ENCODE results near the gene DEGS1.

The DEGS1 gene

GRCh38 chr1:224185208-224185607 lies 2.2 kb downstream of the DEGS1 start:
- no peak overlapping the region for H2AFZ ChIP-seq (ENCODE audit: low read length)
- 0 out of 2 replicates have a peak, but pooled peaks cover 2% of the 10 kb centered on the region for H3K36me3 ChIP-seq (replicated peaks; ENCODE audit: insufficient read depth, low read length)
- no peaks in the 10 kb centered on the region for H3K9me3 ChIP-seq (replicated peaks; ENCODE audit: insufficient read depth, low read length)
- peaks cover 25% of the 10 kb centered on the region for H3F3A ChIP-seq (ENCODE audit: insufficient read depth, low read length)
- peaks cover 67% of the 10 kb centered on the region for H3K79me2 ChIP-seq (ENCODE audit: low read length)
- DNase-seq, result no peak
- peaks cover 5% of the 10 kb centered on the region; the same call in 1 of the 2 replicates for H4K20me1 ChIP-seq (ENCODE audit: insufficient read depth, low read length)
- H3K9ac ChIP-seq (ENCODE audit: low read length), result no peak overlapping the region
- peaks cover 6% of the 10 kb centered on the region; the same call in 1 of the 2 replicates for H3K4me1 ChIP-seq (ENCODE audit: low read length)
- no peak overlapping the region for H3K4me2 ChIP-seq (ENCODE audit: low read depth, low read length)
- no peaks in the 10 kb centered on the region for H3K9me2 ChIP-seq (replicated peaks; ENCODE audit: insufficient read depth, low read length)
- no peak overlapping the region for H3K4me3 ChIP-seq (ENCODE audit: low read length)
- no peak overlapping the region for H3K27ac ChIP-seq (ENCODE audit: low read length)
- TF ChIP-seq, protein P1, sequence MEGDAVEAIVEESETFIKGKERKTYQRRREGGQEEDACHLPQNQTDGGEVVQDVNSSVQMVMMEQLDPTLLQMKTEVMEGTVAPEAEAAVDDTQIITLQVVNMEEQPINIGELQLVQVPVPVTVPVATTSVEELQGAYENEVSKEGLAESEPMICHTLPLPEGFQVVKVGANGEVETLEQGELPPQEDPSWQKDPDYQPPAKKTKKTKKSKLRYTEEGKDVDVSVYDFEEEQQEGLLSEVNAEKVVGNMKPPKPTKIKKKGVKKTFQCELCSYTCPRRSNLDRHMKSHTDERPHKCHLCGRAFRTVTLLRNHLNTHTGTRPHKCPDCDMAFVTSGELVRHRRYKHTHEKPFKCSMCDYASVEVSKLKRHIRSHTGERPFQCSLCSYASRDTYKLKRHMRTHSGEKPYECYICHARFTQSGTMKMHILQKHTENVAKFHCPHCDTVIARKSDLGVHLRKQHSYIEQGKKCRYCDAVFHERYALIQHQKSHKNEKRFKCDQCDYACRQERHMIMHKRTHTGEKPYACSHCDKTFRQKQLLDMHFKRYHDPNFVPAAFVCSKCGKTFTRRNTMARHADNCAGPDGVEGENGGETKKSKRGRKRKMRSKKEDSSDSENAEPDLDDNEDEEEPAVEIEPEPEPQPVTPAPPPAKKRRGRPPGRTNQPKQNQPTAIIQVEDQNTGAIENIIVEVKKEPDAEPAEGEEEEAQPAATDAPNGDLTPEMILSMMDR (IDR thresholded peaks at IDR 0.05; ENCODE audit: low read length), result no peak
- no peak for TF ChIP-seq EZH2 (optimal IDR thresholded peaks at IDR 0.05; ENCODE audit: low read depth, low read length)
- TF ChIP-seq EZH2phosphoT487 (IDR thresholded peaks at IDR 0.05; ENCODE audit: low read length), result no peak
- H3K27me3 ChIP-seq (replicated peaks; ENCODE audit: insufficient read depth, low read length), result no peaks in the 10 kb centered on the region

DNA sequence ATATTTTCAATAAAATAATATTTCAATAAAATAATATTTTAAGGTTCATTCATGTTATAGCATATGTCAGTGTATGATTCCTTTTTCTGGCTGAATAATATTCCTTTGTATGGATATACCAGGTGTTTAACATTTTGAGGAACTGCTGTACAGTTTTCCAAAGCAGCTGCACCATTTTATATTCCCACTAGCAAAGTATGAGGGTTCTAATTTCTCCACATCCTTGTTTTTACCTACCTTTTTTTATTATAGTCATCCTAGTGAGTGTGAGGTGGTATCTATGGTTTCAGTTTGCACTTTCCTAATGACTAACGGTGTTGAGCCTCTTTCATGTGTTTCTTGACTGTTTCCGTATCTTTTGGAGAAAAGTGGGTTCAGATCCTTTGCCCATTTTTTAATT lies 5.2 kb downstream of the DEGS1 start:
- Histone ChIP-seq H3K9ac (ENCODE audit: low read length) (no peak overlapping the region), H2AFZ (ENCODE audit: low read length) (no peak overlapping the region), H3K9me2 (replicated peaks; ENCODE audit: insufficient read depth, low read length) (no peaks in the 10 kb centered on the region), H3K4me2 (ENCODE audit: low read depth, low read length) (no peak overlapping the region), H4K20me1 (ENCODE audit: insufficient read depth, low read length) (peaks cover 5% of the 10 kb centered on the region; the same call in 1 of the 2 replicates), H3K4me1 (ENCODE audit: low read length) (no peaks in the 10 kb centered on the region; the same call in 1 of the 2 replicates), H3K27ac (ENCODE audit: low read length) (no peak overlapping the region), H3K36me3 (replicated peaks; ENCODE audit: insufficient read depth, low read length) (0 out of 2 replicates have a peak, but pooled peaks cover 5% of the 10 kb centered on the region), H3F3A (ENCODE audit: insufficient read depth, low read length) (peaks cover 4% of the 10 kb centered on the region), H3K4me3 (ENCODE audit: low read length) (no peak overlapping the region), H3K27me3 (replicated peaks; ENCODE audit: insufficient read depth, low read length) (no peaks in the 10 kb centered on the region), H3K9me3 (replicated peaks; ENCODE audit: insufficient read depth, low read length) (no peaks in the 10 kb centered on the region), H3K79me2 (ENCODE audit: low read length) (peaks cover 73% of the 10 kb centered on the region)
- DNase-seq, result no peak
- no peak for TF ChIP-seq EZH2 (optimal IDR thresholded peaks at IDR 0.05; ENCODE audit: low read depth, low read length)
- TF ChIP-seq, protein P1 (IDR thresholded peaks at IDR 0.05; ENCODE audit: low read length), result no peak

- no peak overlapping the region for H3K27ac ChIP-seq (ENCODE audit: low read length)
- H3K9ac ChIP-seq (ENCODE audit: low read length), result no peak overlapping the region
- TF ChIP-seq EZH2phosphoT487 (IDR thresholded peaks at IDR 0.05; ENCODE audit: low read length), result no peak
- TF ChIP-seq EZH2 (optimal IDR thresholded peaks at IDR 0.05; ENCODE audit: low read depth, low read length), result no peak
- TF ChIP-seq, protein P1 (IDR thresholded peaks at IDR 0.05; ENCODE audit: low read length), result no peak
- no peak overlapping the region for H2AFZ ChIP-seq (ENCODE audit: low read length)
- no peaks in the 10 kb centered on the region for H3F3A ChIP-seq (ENCODE audit: insufficient read depth, low read length)
- DNase-seq, result no peak
- H3K9me3 ChIP-seq (replicated peaks; ENCODE audit: insufficient read depth, low read length), result no peaks in the 10 kb centered on the region
- no peak overlapping the region for H3K4me2 ChIP-seq (ENCODE audit: low read depth, low read length)
- H3K4me1 ChIP-seq (ENCODE audit: low read length), result no peaks in the 10 kb centered on the region
- H3K36me3 ChIP-seq (replicated peaks; ENCODE audit: insufficient read depth, low read length), result 0 out of 2 replicates have a peak, but pooled peaks cover 7% of the 10 kb centered on the region
- no peaks in the 10 kb centered on the region for H3K27me3 ChIP-seq (replicated peaks; ENCODE audit: insufficient read depth, low read length)
- H3K79me2 ChIP-seq (ENCODE audit: low read length), result peaks cover 62% of the 10 kb centered on the region
- no peak overlapping the region for H3K4me3 ChIP-seq (ENCODE audit: low read length)
- H3K9me2 ChIP-seq (replicated peaks; ENCODE audit: insufficient read depth, low read length), result no peaks in the 10 kb centered on the region
- peaks cover 5% of the 10 kb centered on the region; the same call in 1 of the 2 replicates for H4K20me1 ChIP-seq (ENCODE audit: insufficient read depth, low read length)
These were observed 6.5 kb downstream of the DEGS1 start for GRCh38 chr1:224189561-224189960.

Measured in MM.1S (cell line).